Panc1 (cell line): ENCODE results near the gene CRADD.

Source experiments
- CTCF ChIP-seq: fragments of 450-650 bp; IDR thresholded peaks from 2 replicates; pipeline ENCODE4 v1.5.1; 2017; ENCODE audit warnings: mild to moderate bottlenecking
- POLR2AphosphoS5 ChIP-seq: IDR thresholded peaks from 2 replicates; pipeline ENCODE4 v1.6.1; 2012; ENCODE audit warnings: mild to moderate bottlenecking, low read depth, low read length, moderate library complexity
- REST ChIP-seq, 2 experiments: IDR thresholded peaks; 2 replicates each; pipeline ENCODE4 v1.6.1; 2011 to 2012; ENCODE audit warnings: low read depth in 2 of 2, control low read depth in 1 of 2, low read length in 1 of 2, mild to moderate bottlenecking in 1 of 2, moderate library complexity in 1 of 2; ENCODE audit not compliant: insufficient read depth in 1 of 2

GRCh38 chr12:93836620-93837260 lies 159.6 kb downstream of the CRADD start:
- no peak for TF ChIP-seq CTCF
- TF ChIP-seq POLR2AphosphoS5, result no peak
- TF ChIP-seq REST (IDR thresholded peaks at IDR 0.05; ENCODE audit: insufficient read depth in 1 of 2, low read depth in 2 of 2, low read length in 1 of 2), result no peak
